ENCODE measurements around the gene RNF149.

The RNF149 gene

GRCh38 chr2:101291973-101292372, 16.5 kb downstream of the RNF149 start:
- Histone ChIP-seq H2BK120ac (ENCODE audit: insufficient read depth, low read length, poor library complexity) (no peak overlapping the region), H2AK5ac (ENCODE audit: low read length) (no peak overlapping the region), H3K18ac (ENCODE audit: low read length) (no peak overlapping the region), H4K12ac (ENCODE audit: low read depth, low read length) (no peak overlapping the region), H3K27ac (ENCODE audit: low read depth, low read length) (no peak overlapping the region), H3K9me3 (ENCODE audit: insufficient read depth, low read depth, low read length) (no peaks in the 10 kb centered on the region), H2BK5ac (ENCODE audit: low read depth, low read length, poor library complexity) (no peak overlapping the region), H2BK12ac (ENCODE audit: low read length) (no peak overlapping the region), H4K91ac (ENCODE audit: low read depth, low read length) (no peak overlapping the region), H3K79me1 (ENCODE audit: low read length) (no peaks in the 10 kb centered on the region), H2AFZ (ENCODE audit: insufficient read depth, low read length, poor library complexity) (no peak overlapping the region), H4K8ac (ENCODE audit: low read depth, low read length) (no peak overlapping the region), H3K4me3 (ENCODE audit: low read depth, low read length) (no peak overlapping the region), H3K4me2 (ENCODE audit: low read length) (no peak overlapping the region), H3K27me3 (ENCODE audit: insufficient read depth, low read length) (no peaks in the 10 kb centered on the region), H3K79me2 (ENCODE audit: control insufficient read depth, insufficient read depth, low read length, poor library complexity) (no peaks in the 10 kb centered on the region), H3K14ac (ENCODE audit: low read length) (no peak overlapping the region), H3K9ac (ENCODE audit: low read length) (no peak overlapping the region), H3K36me3 (ENCODE audit: control insufficient read depth in 1 of 2, insufficient read depth in 2 of 2, low read length in 2 of 2) (peaks cover 16 to 21% of the 10 kb centered on the region in 2 experiments), H3K23ac (ENCODE audit: low read length) (no peak overlapping the region), H3K4me1 (ENCODE audit: control insufficient read depth in 1 of 2, insufficient read depth in 2 of 2, low read length in 2 of 2) (no peaks in the 10 kb centered on the region), H3K4ac (ENCODE audit: low read depth, low read length) (no peak overlapping the region)
- no peak for DNase-seq
- no CpG with 5 or more reads among the region's 3 CpGs for WGBS (ENCODE audit: extremely low coverage, insufficient coverage, insufficient read length)

GRCh38 chr2:101290711-101291110, 17.8 kb downstream of the RNF149 start:
- no peaks in the 10 kb centered on the region for H3K9me3 ChIP-seq (ENCODE audit: insufficient read depth, low read depth, low read length)
- H2AK5ac ChIP-seq (ENCODE audit: low read length): no peak overlapping the region
- H2BK12ac ChIP-seq (ENCODE audit: low read length): no peak overlapping the region
- no peak overlapping the region for H3K4ac ChIP-seq (ENCODE audit: low read depth, low read length)
- H3K14ac ChIP-seq (ENCODE audit: low read length): no peak overlapping the region
- no peak overlapping the region for H3K4me3 ChIP-seq (ENCODE audit: low read depth, low read length)
- no peak overlapping the region for H3K27ac ChIP-seq (ENCODE audit: low read depth, low read length)
- H3K9ac ChIP-seq (ENCODE audit: low read length): no peak overlapping the region
- H4K12ac ChIP-seq (ENCODE audit: low read depth, low read length): no peak overlapping the region
- no peaks in the 10 kb centered on the region for H3K27me3 ChIP-seq (ENCODE audit: insufficient read depth, low read length)
- H2BK120ac ChIP-seq (ENCODE audit: insufficient read depth, low read length, poor library complexity): no peak overlapping the region
- H2BK5ac ChIP-seq (ENCODE audit: low read depth, low read length, poor library complexity): no peak overlapping the region
- no peak overlapping the region for H4K91ac ChIP-seq (ENCODE audit: low read depth, low read length)
- H3K23ac ChIP-seq (ENCODE audit: low read length): no peak overlapping the region
- H3K79me1 ChIP-seq (ENCODE audit: low read length): no peaks in the 10 kb centered on the region
- H3K4me1 ChIP-seq (ENCODE audit: control insufficient read depth in 1 of 2, insufficient read depth in 2 of 2, low read length in 2 of 2): no peaks in the 10 kb centered on the region
- H3K79me2 ChIP-seq (ENCODE audit: control insufficient read depth, insufficient read depth, low read length, poor library complexity): no peaks in the 10 kb centered on the region
- H3K18ac ChIP-seq (ENCODE audit: low read length): no peak overlapping the region
- no peak overlapping the region for H4K8ac ChIP-seq (ENCODE audit: low read depth, low read length)
- no peak overlapping the region for H2AFZ ChIP-seq (ENCODE audit: insufficient read depth, low read length, poor library complexity)
- no peak overlapping the region for H3K4me2 ChIP-seq (ENCODE audit: low read length)
- DNase-seq: no peak
- H3K36me3 ChIP-seq (ENCODE audit: control insufficient read depth in 1 of 2, insufficient read depth in 2 of 2, low read length in 2 of 2): peaks cover 20 to 25% of the 10 kb centered on the region in 2 experiments

GRCh38 chr2:101287303-101287702, 21.2 kb downstream of the RNF149 start:
- no peak overlapping the region for H3K23ac ChIP-seq (ENCODE audit: low read length)
- H3K27ac ChIP-seq (ENCODE audit: low read depth, low read length): no peak overlapping the region
- H3K4me1 ChIP-seq (ENCODE audit: control insufficient read depth in 1 of 2, insufficient read depth in 2 of 2, low read length in 2 of 2): no peaks in the 10 kb centered on the region
- no peak overlapping the region for H3K9ac ChIP-seq (ENCODE audit: low read length)
- H3K18ac ChIP-seq (ENCODE audit: low read length): no peak overlapping the region
- no peak overlapping the region for H3K14ac ChIP-seq (ENCODE audit: low read length)
- no peak overlapping the region for H4K91ac ChIP-seq (ENCODE audit: low read depth, low read length)
- peaks cover 33 to 37% of the 10 kb centered on the region in 2 experiments for H3K36me3 ChIP-seq (ENCODE audit: control insufficient read depth in 1 of 2, insufficient read depth in 2 of 2, low read length in 2 of 2)
- WGBS (ENCODE audit: extremely low coverage, insufficient coverage, insufficient read length): no CpG with 5 or more reads among the region's 2 CpGs
- DNase-seq: no peak
- H4K8ac ChIP-seq (ENCODE audit: low read depth, low read length): no peak overlapping the region
- no peak overlapping the region for H3K4me3 ChIP-seq (ENCODE audit: low read depth, low read length)
- no peak overlapping the region for H2AFZ ChIP-seq (ENCODE audit: insufficient read depth, low read length, poor library complexity)
- no peaks in the 10 kb centered on the region for H3K79me1 ChIP-seq (ENCODE audit: low read length)
- no peak overlapping the region for H2BK5ac ChIP-seq (ENCODE audit: low read depth, low read length, poor library complexity)
- H3K4me2 ChIP-seq (ENCODE audit: low read length): no peak overlapping the region
- H2AK5ac ChIP-seq (ENCODE audit: low read length): no peak overlapping the region
- H3K9me3 ChIP-seq (ENCODE audit: insufficient read depth, low read depth, low read length): no peaks in the 10 kb centered on the region
- no peaks in the 10 kb centered on the region for H3K79me2 ChIP-seq (ENCODE audit: control insufficient read depth, insufficient read depth, low read length, poor library complexity)
- no peak overlapping the region for H4K12ac ChIP-seq (ENCODE audit: low read depth, low read length)
- H2BK120ac ChIP-seq (ENCODE audit: insufficient read depth, low read length, poor library complexity): no peak overlapping the region
- H3K4ac ChIP-seq (ENCODE audit: low read depth, low read length): no peak overlapping the region
- H3K27me3 ChIP-seq (ENCODE audit: insufficient read depth, low read length): no peaks in the 10 kb centered on the region
- H2BK12ac ChIP-seq (ENCODE audit: low read length): no peak overlapping the region

GRCh38 chr2:101286684-101287083, 21.8 kb downstream of the RNF149 start:
- H3K23ac ChIP-seq (ENCODE audit: low read length): no peak overlapping the region
- no peak overlapping the region for H3K14ac ChIP-seq (ENCODE audit: low read length)
- H3K27me3 ChIP-seq (ENCODE audit: insufficient read depth, low read length): no peaks in the 10 kb centered on the region
- H3K18ac ChIP-seq (ENCODE audit: low read length): no peak overlapping the region
- no peak overlapping the region for H3K4me3 ChIP-seq (ENCODE audit: low read depth, low read length)
- no peak overlapping the region for H2AK5ac ChIP-seq (ENCODE audit: low read length)
- no peak overlapping the region for H4K91ac ChIP-seq (ENCODE audit: low read depth, low read length)
- no peak overlapping the region for H3K27ac ChIP-seq (ENCODE audit: low read depth, low read length)
- H3K36me3 ChIP-seq (ENCODE audit: control insufficient read depth in 1 of 2, insufficient read depth in 2 of 2, low read length in 2 of 2): peaks cover 33 to 41% of the 10 kb centered on the region in 2 experiments
- H3K4me1 ChIP-seq (ENCODE audit: control insufficient read depth in 1 of 2, insufficient read depth in 2 of 2, low read length in 2 of 2): no peaks in the 10 kb centered on the region
- no peaks in the 10 kb centered on the region for H3K79me1 ChIP-seq (ENCODE audit: low read length)
- H2AFZ ChIP-seq (ENCODE audit: insufficient read depth, low read length, poor library complexity): no peak overlapping the region
- H3K79me2 ChIP-seq (ENCODE audit: control insufficient read depth, insufficient read depth, low read length, poor library complexity): no peaks in the 10 kb centered on the region
- no peaks in the 10 kb centered on the region for H3K9me3 ChIP-seq (ENCODE audit: insufficient read depth, low read depth, low read length)
- no peak overlapping the region for H3K4ac ChIP-seq (ENCODE audit: low read depth, low read length)
- no peak overlapping the region for H3K4me2 ChIP-seq (ENCODE audit: low read length)
- no peak overlapping the region for H2BK5ac ChIP-seq (ENCODE audit: low read depth, low read length, poor library complexity)
- H2BK120ac ChIP-seq (ENCODE audit: insufficient read depth, low read length, poor library complexity): no peak overlapping the region
- WGBS (ENCODE audit: extremely low coverage, insufficient coverage, insufficient read length): no CpG with 5 or more reads among the region's 6 CpGs
- DNase-seq: no peak
- H3K9ac ChIP-seq (ENCODE audit: low read length): no peak overlapping the region
- no peak overlapping the region for H2BK12ac ChIP-seq (ENCODE audit: low read length)
- H4K12ac ChIP-seq (ENCODE audit: low read depth, low read length): no peak overlapping the region
- H4K8ac ChIP-seq (ENCODE audit: low read depth, low read length): no peak overlapping the region

Data from trophoblast cell (in vitro differentiated cells and primary cell).